Lower leg skin (tissue), 4 donors: ENCODE data around the gene FAM162A. TPM values are rescaled to one million over a fixed set of nuclear protein-coding genes. Genes with fewer than 3 reads are reported as not detected.

ENCODE experiments used
- DNase-seq, 2 donors: peaks; one replicate each; pipeline ENCODE4 v3.0.0-alpha.2; 2019; ENCODE audit warnings: low spot score in 2 of 2
- H3K4me3 ChIP-seq: fragments of 200-600 bp; sonication (generic); 2 replicates; pipeline ENCODE4 v1.5.1; 2017; ENCODE audit warnings: mild to moderate bottlenecking, low read depth; ENCODE audit not compliant: poor library complexity, severe bottlenecking
- POLR2A ChIP-seq, 2 donors: fragments of 450-650 bp; IDR thresholded peaks; one replicate each; pipeline ENCODE4 v1.6.1; 2016 to 2017; ENCODE audit warnings: antibody characterized with exemption in 2 of 2, mild to moderate bottlenecking in 1 of 2, moderate library complexity in 1 of 2
- WGBS, 2 donors: methylation state at CpG; one replicate each; pipeline ENCODE4 v1.1.5; 2018; 5-methylcytosine and 5-hydroxymethylcytosine counted together
- intact Hi-C: fragments of 100-400 bp; cut with DNase I; formaldehyde crosslinking; loops from one replicate; pipeline ENCODE4 v1.15.0; 2023; ENCODE audit warnings: low total_unique reads
- total RNA-seq, 4 donors: library from RNA; depleted of rRNA; stranded (reverse); fragments of >200 nt; gene quantifications; one replicate each; pipeline ENCODE4 v1.1.0, GENCODE V29; 2016
- TF ChIP-seq, protein P1 (sequence below), 3 donors: fragments of 450-650 bp; IDR thresholded peaks; one replicate each; pipeline ENCODE4 v1.5.1; 2016; ENCODE audit warnings: antibody characterized with exemption in 3 of 3, mild to moderate bottlenecking in 3 of 3, moderate library complexity in 2 of 3

Gene FAM162A
- total RNA-seq, 4 donors from 2014 or later = 34.2 to 85.7 (median 41.0) TPM

DNA sequence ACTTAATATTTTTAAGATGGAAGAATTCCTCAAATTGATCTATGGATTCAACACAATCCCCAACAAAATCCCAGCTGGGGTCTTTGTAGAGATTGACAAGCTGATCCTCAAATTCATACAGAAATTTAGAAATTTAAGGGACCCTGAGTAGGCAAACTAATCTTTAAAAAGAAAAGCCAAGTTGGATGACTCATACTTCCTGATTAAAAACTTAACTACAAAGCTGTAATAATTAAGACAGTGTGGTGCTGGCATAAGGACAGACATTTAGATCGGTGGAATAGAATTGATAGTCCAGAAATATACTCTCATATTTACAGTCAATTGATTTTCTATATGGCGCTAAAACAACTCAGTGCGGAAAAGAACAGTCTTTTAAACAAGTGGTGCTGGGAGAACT, 11.6 kb downstream of the FAM162A start:
- intact Hi-C loops = no loop called here
- 57% methylated on average over 3 of the region's 3 CpGs for WGBS, 2 donors

DNA sequence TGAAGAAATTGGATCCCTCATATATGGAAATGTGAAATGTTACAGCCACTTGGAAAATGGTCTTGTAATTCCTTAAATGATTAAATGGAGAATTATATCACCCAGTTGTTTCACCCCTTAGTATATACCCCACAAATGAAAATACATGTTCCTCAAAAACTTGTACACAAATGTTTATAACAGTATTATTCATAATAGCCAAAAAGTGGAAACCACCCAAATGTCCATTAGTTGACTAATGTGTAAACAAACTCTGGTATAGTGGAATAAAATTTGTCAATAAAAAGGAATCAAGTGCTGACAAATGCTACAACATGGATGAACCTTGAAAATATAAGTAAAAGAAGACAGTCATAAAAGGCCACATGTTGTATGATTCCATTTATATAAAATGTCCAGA, 12.5 kb downstream of the FAM162A start:
- no peak for TF ChIP-seq POLR2A (IDR thresholded peaks at IDR 0.05)
- TF ChIP-seq, protein P1, sequence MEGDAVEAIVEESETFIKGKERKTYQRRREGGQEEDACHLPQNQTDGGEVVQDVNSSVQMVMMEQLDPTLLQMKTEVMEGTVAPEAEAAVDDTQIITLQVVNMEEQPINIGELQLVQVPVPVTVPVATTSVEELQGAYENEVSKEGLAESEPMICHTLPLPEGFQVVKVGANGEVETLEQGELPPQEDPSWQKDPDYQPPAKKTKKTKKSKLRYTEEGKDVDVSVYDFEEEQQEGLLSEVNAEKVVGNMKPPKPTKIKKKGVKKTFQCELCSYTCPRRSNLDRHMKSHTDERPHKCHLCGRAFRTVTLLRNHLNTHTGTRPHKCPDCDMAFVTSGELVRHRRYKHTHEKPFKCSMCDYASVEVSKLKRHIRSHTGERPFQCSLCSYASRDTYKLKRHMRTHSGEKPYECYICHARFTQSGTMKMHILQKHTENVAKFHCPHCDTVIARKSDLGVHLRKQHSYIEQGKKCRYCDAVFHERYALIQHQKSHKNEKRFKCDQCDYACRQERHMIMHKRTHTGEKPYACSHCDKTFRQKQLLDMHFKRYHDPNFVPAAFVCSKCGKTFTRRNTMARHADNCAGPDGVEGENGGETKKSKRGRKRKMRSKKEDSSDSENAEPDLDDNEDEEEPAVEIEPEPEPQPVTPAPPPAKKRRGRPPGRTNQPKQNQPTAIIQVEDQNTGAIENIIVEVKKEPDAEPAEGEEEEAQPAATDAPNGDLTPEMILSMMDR (IDR thresholded peaks at IDR 0.05) = no peak
- DNase-seq = no peak
- no peak overlapping the region for H3K4me3 ChIP-seq
- intact Hi-C loops = no loop called here

More for the DNA sequence above, 11.6 kb downstream of the FAM162A start:
- TF ChIP-seq, protein P1 (IDR thresholded peaks at IDR 0.05) = no peak
- DNase-seq = no peak
- no peak overlapping the region for H3K4me3 ChIP-seq

DNA sequence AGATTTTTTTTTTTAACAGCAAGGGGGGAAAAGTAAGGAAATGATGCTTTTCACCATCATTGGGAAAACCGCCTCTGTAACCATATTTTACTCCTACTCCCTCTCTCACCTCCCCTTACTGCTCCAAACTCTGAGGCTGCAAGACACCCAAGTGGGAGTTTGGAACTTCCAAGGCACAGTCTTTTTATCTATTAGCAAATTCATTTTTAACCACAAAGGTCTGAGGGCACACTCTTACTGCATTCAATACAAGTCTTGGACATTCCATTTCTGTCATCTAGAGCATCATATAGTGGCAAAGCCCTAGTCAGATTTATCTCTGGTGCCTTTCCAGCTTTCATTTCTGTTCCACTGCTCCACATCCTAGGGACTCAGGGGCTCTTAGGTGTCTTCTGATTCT, 13.2 kb downstream of the FAM162A start:
- intact Hi-C loops = no loop called here
- H3K4me3 ChIP-seq = no peak overlapping the region
- no peak for TF ChIP-seq POLR2A (IDR thresholded peaks at IDR 0.05)
- TF ChIP-seq, protein P1 (IDR thresholded peaks at IDR 0.05) = no peak
- 90 to 100% methylated on average over 1 of the region's 1 CpG for WGBS, 2 donors
- DNase-seq = no peak

DNA sequence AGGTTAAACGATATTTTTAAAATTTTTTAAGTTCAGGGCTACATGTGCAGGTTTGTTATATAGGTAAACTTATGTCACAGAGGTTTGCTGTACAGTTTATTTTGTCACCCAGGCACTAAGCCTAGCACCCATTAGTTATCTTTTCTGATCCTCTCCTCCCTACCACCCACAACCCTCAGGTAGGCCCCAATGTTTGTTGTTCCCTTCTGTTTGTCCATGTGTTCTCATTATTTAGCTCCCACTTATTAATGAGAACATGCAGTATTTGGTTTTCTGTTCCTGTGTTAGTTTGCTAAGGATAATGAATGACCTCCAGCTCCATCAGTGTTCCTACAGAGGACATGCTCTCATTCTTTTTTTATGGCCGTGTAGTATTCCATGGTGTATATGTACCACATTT, 14.9 kb downstream of the FAM162A start:
- no peak overlapping the region for H3K4me3 ChIP-seq
- TF ChIP-seq POLR2A (IDR thresholded peaks at IDR 0.05) = no peak
- TF ChIP-seq, protein P1 (IDR thresholded peaks at IDR 0.05) = no peak
- intact Hi-C loops = no loop called here
- WGBS, 2 donors = 91 to 96% methylated on average over 2 of the region's 2 CpGs
- DNase-seq = no peak

DNA sequence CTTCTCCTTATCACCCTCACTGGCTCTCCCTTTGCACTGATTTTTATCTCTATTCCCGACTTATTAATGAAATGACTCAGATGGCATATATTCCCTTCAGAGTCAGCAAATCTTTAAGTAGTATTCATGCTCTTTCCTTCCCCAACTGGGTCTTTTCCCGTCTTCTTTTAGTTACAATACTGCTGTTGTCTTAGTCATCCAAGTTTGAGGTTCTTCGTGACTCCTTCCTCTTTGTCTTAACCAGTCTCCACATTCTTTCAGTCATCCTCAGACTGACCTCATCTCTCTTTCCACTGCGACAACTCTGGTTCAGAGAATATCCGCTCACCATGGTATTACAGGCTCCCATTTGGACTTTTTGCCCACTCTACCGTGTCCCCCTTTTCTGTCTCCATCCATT, 19.5 kb downstream of the FAM162A start:
- intact Hi-C loops = loop anchor here (10.0 kb wide), 1 partner anchor 281 kb away; the partner anchor contains the start of gene PARP14
- H3K4me3 ChIP-seq = no peak overlapping the region
- TF ChIP-seq, protein P1 (IDR thresholded peaks at IDR 0.05) = no peak
- TF ChIP-seq POLR2A (IDR thresholded peaks at IDR 0.05) = no peak
- WGBS, 2 donors = 81 to 82% methylated on average over 6 of the region's 6 CpGs
- DNase-seq = no peak

DNA sequence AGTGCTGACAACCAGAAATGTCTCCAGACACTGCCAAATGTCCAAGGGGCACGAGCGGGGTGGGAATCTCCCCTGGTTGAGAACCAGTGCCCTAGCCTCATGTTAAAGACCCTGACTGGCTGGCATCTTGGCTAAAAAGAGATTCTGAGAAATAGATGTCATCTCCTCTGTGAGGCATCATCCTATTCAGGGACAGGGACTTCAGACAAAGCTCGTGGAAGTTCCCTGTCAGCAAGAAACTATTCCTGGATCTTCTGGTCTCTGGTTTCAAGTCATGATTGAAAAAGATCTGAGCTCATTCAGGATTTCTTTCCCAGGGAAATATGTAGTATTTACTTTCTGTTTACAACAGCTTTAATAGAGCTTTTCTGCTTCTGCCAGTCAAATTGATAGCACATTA, 21.0 kb downstream of the FAM162A start:
- DNase-seq = no peak
- intact Hi-C loops = loop anchor here (10.0 kb wide), 1 partner anchor 280 kb away; the partner anchor contains the start of gene PARP14
- 94 to 97% methylated on average over 3 of the region's 3 CpGs for WGBS, 2 donors

More for the DNA sequence above, 21.0 kb downstream of the FAM162A start:
- no peak for TF ChIP-seq POLR2A (IDR thresholded peaks at IDR 0.05)
- TF ChIP-seq, protein P1 (IDR thresholded peaks at IDR 0.05) = no peak
- no peak overlapping the region for H3K4me3 ChIP-seq
